GM18870 (cell line): ENCODE results near the gene SAT1.

Experiments
- ATAC-seq: cut with Tn5 transposase; IDR thresholded peaks from one replicate; pipeline ENCODE4 v1.9.1; 2021; ENCODE audit warnings: moderate library complexity; ENCODE audit not compliant: unreplicated experiment

Gene SAT1

DNA sequence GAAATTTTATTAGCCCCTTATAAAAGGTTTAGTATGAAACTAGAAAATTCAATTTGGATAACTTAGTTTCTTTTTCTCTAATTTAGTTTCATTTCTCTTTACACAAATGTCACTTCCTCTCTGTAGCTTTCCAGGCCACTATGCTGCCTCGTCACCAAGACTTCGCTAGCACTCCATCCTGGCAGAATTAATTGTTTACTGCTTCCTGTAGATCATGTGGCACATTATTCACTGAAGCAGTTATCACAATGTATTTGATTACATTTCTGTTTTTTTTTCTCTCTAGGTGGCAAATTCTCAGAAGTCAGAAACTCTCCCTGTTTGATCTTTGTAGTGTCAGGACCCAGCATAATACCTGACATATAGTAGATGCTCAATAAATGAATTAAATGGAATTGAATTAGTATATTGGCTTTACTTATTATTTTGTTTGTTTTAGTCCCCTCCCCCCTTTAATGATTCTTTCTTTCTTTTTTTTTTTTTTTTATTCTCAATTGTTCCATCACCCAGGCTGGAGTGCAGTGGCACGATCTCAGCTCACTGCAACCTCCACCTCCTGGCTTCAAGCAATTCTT, 9.3 kb upstream of the SAT1 start:
- peak; percentile 85 for ATAC-seq

DNA sequence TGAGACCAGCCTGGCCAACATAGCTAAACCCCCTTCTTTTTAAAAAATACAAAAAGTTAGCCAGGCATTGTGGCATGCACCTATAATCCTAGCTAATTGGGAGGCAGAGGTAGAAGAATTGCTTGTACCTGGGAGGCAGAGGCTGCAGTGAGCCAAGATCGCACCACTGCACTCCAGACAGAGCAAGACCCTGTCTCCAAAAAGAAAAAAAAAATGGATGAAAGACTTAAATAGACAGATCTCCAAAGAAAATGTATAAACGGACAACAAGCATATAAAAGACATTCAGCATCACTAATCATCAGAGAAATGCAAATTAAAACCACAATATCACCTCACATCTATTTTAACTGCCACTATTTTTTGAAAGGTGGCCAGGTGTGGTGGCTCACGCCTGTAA, 6.6 kb upstream of the SAT1 start:
- no peak for ATAC-seq

DNA sequence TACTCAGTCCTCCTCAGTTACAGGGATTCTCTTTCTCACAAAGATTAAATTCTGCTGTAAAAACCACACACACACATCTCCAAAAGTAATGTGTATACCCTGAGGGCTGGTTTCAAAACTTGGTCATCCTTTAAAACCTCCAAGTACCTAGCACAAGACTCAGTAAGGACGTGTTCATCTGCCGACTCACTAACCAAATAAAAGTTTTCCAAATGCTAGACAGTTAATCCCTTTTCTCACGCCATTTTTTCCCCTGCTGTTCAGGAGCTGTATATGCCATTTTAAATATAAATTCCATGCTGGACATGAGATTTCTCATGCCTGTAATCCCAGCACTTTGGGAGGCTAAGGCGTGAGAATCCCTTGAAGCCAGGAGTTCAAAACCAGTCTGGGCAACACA, 3.9 kb upstream of the SAT1 start:
- ATAC-seq, result no peak

DNA sequence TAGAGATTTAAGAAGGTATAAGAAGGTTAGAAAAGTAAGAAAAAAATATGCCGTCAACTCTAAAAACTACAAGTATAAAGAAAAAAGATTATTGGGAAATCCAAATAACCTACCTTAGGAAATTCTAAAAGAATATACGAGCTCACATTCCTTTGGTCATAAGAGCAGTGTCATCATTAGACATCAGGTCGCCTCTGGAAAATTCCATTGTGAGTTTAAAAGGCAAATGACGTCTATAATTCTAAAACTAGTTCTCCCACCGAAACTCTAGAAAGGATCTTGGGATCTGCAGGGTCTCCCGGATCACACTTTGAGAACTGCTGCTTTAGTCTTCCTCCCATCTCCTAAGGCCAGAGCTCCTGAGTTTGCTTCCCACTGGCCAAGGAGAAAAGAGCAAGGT, 518 bp upstream of the SAT1 start:
- no peak for ATAC-seq

DNA sequence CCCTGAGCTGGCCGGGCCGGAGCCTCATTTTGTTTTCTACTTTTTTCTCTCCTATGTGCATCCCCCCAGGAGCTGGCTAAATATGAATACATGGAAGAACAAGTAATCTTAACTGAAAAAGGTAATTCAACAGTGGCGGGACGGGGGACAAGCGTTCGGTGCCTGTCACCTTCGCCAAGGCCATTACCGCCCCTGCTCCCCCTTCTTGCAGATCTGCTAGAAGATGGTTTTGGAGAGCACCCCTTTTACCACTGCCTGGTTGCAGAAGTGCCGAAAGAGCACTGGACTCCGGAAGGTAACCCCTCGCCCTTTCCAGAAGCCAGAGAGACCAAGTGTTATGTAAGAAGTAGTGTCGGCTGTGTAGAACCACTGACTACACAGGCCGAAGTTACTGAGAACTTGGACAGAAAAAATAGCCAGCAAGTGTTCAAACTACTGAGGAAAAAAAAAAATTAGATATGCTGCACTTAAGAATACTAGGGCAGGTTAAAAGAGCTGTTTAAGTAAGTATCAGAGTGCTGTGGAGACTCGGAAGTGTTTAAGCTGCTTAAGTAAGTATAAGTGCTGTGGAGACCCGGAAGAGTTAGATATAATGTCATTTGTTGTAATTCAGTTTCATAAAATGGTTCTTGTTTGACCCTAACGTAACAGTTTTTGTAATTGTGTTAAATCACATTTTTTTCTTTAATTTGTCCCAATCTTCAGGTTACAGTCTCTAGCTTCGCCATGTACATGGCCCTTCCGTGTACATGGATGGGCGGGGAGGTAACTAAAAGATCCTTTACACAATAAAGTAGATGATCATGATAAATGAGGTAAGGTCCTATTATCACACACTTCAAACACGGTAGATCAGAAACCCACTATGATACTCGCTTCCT, 856 bp downstream of the SAT1 start:
- ATAC-seq, result no peak

DNA sequence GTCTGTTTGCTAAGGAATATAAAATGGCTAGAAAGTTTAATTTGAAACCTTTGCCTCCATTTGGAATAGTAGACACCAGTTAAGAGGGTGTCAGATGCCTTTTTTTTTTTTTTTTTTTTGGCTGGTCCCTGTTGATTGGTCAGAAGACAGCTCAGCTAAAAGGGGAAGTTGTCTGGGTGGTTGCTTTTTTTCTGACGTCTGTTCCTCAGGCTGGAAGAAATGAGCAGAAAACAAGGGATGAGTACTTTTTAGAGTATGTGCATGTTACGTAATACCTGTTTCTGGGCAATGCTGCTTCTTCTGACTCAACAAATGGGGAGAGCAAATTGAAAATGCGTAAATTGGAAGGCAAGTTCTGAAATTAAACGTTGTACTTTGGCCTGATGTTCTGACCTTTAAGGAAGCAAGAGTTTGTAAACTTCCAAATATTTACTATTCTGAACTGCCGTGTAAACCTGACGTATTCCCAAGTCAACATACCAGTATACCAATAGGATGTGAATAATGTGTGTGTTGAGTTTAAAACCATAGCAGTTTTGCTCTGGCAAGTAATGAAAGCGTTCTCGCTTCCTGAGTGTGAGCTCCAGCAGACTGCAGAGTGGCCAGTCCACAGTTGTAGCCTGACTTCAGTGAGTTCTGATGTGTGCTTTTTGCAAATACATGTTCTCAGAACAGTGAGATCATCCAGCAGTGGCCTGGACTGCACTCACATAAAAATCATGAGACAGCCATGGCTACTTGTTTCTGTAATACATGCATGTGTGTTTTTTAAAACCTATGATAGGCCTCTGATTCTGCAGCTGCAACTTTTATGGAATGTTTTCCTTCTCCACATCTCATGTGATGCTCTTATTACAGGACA, 1.7 kb downstream of the SAT1 start:
- no peak for ATAC-seq

DNA sequence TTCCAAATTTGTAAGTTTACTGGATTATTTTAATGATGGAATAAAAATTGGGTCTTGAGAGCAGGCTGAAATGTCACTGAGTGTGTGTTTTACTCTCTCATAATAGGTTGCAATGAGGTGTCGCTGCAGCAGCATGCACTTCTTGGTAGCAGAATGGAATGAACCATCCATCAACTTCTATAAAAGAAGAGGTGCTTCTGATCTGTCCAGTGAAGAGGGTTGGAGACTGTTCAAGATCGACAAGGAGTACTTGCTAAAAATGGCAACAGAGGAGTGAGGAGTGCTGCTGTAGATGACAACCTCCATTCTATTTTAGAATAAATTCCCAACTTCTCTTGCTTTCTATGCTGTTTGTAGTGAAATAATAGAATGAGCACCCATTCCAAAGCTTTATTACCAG, 2.6 kb downstream of the SAT1 start:
- no peak for ATAC-seq

DNA sequence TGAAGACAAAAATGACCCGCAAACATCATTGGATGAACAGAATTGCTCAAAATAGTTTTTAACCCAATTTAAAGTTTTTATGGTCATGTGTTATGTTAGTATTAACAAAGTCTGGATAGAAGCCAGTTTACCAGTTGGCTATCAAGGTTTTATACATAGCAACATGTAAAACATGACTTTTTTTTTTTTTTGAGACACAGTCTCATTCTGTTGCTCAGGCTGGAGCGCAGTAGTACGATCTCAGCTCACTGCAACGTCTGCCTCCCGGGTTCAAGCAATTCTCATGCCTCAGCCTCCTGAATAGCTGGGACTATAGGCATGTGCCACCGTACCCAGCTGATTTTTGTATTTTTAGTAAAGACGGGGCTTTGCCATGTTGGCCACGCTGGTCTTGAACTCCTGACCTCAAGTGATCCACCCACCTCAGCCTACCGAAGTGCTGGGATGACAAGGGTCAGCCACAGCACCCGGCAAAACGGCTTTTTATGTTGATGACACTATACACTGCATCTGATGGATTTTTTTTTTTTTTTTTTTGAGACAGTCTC, 3.4 kb downstream of the SAT1 start:
- ATAC-seq, result no peak

DNA sequence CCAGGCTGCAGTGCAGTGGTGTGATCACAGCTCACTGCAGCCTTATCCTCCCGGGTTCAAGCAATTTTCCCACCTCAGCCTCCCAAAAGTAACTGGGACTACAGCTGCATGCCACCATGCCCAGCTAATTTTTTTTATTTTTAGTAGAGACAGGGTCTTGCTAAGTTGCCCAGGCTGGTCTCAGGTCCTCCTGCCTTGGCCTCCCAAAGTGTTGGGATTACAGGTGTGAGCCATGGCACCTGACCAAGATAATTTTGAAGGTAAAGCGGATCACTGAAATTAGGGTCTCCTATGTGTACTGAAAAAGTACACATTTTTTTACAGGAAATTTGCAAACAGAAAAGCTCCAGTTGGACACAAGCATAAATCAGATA, 4.8 kb downstream of the SAT1 start:
- ATAC-seq, result no peak

DNA sequence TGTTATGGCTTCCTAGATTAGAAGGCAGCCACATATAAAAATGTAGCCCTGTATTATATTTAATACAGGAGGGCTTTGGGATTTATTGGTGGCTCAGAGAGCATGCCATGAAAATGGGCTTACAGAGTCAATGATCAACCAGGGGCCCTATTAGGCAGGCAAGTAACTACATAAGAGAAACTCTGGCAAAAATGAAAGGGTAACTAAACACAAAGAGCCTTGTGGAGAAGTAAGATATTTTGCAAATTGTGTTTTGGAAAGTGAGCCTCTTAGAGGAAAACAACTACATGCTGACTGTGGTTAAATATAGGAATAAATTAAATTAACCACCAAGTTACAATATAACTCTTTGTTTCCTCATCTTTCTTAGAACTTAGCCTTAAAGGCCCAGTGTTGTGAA, 5.5 kb downstream of the SAT1 start:
- ATAC-seq, result peak; percentile 59

DNA sequence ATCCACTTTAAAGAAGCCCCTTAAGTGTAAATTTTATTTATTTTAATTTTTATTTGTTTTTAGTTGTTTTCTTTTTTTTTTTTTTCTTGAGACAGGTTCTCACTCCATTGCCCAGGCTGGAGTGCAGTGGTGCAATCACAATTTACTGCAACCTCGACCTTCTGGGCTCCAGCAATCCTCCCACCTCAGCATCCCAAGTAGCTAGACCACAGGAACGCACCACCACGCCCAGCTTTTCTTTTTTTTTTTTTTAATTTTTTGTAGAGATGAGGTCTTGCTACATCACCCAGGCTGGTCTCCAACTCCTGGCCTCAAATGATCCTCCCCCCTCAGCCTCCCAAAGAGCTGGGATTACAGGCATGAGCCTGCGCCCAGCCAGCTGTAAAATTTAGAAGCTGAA, 6.0 kb downstream of the SAT1 start:
- ATAC-seq, result no peak

DNA sequence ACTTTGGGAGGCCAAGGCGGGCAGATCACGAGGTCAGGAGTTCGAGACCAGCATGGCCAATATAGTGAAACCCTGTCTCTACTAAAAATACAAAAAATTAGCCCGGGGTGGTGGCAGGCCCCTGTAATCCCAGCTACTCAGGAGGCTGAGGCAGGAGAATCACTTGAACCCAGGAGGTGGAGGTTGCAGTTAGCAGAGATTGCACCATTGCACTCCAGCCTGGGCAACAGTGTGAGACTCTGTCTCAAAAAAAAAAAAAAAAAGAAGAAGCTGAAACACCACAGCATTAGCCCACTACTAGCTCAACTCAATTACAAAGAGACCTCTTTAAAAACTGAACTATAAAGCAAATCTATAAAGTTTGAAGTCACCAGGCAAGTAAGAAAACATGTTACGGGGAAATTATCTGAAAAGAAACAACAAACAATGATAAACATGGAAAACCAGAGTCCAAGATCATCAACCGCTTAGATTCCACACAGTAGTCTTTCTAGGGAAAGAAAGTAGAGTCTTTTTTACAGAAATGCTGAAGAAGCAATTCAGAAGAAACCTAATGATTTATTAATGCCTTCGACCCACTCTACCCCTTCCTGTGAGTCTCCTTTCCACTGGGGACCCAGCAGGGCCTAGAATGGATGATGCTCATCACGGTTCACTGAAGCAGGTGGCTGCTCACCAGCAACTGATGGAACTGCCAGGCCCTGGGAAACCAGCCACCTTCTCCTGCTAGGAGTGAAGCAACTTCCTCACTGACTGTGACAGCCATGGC, 6.6 kb downstream of the SAT1 start:
- ATAC-seq, result no peak

DNA sequence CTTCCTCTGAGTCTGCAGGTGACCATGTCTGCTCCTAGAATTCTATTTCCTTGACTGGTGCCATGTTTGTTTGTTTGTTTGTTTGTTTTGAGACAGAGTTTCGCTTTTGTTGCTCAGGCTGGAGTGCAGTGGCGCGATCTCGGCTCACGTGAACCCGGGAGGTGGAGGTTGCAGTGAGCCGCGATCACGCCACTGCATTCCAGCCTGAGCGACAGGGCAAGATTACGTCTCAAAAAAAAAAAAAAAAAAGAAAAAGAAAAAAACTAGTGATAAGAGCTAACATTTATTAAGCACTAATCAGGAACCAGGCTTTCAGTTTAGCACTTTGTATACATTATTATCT, 7.2 kb downstream of the SAT1 start:
- ATAC-seq, result no peak

DNA sequence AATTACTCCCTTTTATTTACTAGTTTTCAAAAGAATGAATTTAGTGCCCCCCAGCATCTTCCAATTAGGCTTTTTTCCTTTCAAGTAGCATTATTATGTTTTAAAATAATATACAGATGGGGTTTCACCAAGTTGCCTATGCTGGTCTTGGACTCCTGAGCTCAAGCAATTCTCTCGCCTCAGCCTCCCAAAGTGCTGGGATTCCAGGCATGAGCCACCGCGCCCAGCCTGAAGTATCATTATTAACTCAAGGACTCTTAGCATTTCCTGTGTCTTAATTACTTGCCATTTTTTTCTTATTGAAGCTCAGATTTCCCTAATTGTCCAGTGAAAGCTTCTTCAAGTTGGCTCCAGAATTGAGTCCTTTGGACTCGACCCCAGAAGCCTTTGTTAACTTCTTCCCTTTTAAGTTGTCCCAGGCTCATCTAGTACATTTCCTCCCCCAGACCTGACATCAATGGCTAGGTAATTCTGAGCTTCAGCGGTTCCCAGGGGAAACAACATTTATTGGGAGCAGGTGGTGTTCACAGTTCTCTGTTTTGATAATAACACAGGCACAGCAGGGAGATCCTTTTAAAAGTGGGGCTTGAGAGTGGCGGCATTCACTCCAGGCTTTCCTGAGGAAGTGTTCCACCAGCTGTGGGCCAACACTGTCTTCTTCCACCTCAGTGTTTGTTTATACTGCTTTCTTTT, 10.0 kb downstream of the SAT1 start:
- ATAC-seq, result no peak

DNA sequence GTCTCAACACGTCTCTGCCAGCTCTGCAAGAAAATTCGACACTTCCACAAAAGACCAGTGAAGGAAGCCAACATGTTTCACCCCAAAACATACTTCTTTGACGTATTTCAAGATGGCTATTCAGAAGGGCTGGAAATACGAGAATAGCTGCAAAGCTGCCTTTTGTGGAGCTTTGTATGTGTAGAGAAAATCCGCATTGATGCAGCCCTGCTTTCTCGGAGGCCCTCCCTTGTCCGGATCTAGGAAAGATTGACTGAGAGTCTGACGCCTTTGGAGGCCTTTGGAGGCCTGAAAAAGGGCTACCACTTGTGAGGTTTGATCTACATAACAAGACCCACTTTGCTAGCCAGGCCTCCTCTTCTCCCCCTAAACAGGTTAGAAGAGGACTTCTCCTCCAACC, 12.2 kb downstream of the SAT1 start:
- ATAC-seq, result no peak

DNA sequence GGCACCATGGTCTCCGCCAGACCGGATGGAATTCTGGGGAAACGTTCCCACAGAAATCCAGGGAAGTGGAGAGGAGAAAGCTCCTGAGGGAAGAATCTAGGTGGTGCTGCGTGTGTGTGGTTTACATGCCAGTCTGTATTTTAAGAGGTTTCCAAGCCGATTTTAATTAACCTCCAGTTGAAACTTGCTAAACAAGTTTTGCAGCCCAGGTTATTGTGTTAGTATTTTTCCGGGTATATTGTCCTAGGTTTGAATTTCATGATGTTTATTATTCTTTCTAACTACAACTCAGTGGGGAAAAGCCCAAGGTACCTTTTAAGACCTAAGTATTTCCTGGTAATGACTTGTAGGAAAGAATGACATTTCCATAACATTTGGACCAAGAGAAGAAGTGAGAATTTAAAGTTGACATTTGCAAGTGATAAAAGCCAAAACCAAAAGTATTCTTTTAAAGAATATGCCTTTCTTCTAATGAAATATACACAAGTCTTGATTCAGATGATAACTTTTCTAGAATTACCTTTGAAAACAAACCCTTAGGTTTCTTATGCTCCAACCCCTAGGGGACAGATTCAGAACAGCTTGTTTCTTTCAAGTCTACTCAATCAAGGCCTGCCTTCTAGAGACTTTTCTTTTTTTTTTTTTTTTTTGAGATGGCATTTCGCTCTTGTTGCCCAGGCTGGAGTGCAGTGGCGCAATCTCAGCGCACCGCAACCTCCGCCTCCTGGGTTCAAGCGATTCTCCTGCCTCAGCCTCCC, 14.6 kb downstream of the SAT1 start:
- ATAC-seq, result no peak

DNA sequence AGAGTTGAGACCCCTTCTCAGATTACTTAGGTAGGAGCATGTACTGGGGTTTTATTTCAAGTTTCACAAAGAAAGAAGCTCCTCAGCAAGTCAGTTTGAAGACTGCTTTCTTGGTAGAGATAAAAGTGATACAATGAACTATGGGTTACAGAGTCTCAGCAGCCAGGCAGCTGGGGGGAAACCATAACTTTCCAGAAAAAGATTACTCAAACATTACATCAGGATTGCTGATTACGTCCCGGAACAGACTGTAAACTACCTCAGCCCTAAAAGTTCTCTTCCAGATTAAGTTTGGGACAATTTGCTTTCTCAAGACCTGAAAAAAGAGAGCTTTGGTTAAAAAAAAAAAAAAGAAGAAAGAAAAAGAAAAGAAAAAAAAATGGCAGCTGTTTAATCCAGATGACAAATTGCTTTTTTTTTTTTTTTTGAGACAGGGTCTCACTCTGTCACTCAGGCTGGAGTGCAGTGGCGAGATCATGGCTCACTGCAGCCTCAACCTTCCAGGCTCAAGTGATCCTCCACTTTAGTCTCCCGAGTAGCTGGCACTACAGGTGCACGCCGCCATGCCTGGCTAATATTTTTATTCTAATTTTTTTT, 16.6 kb downstream of the SAT1 start:
- ATAC-seq, result no peak

DNA sequence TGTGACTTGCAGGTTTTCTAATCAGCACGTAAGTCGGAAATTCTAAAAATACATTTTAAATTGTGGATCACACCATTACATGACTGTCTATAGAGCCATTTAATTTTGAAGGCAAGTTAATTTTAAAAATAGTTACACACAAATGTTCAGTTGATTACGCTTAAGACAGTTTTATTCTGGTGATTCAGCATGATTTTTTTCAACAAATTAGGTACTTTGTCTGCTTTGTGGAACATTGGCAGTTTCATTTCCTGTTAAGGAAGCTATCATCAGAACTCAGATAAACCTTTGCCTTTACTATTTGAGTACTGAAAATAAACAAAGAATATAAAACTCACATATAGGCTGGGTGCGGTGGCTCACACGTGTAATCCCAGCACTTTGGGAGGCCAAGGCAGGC, 19.5 kb downstream of the SAT1 start:
- no peak for ATAC-seq

DNA sequence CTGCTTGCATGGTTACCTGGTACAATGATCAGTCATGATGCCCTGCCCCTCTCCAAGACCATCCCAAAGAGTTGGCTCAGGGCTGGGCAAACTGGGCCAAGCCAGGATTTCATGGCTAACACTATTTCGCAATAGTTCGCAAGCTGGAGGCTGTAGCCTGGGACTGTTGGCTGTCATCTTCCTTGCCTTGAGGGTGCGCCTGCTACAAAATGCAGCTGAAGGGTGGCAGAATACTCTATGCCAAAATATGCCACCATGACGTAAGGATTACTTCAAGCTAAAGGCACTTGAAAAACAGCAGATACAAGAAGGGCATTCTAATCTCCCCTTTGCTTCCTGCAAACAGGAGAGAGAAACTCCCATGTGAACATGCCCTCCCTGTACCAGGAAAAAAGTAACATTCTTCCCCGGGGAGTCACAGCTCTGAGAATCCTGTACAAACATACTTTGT, 21.0 kb downstream of the SAT1 start:
- no peak for ATAC-seq
